Urinary bladder (tissue), 4 donors: ENCODE measurements around the gene IRAK3. TPM values are rescaled to one million over a fixed set of nuclear protein-coding genes. Genes with fewer than 3 reads are reported as not detected.
A peak's percentile ranks its signal among the peaks of the same experiment; 100 is the strongest.

Experiments used
- DNase-seq: peaks from one replicate; pipeline ENCODE4 v3.0.0-alpha.2; 2015; ENCODE audit errors: extremely low spot score
- H3K27ac ChIP-seq: one replicate; pipeline ENCODE4 v1.5.1; 2013; ENCODE audit warnings: low read depth, mild to moderate bottlenecking, moderate library complexity
- H3K36me3 ChIP-seq: one replicate; pipeline ENCODE4 v1.6.1; 2013; ENCODE audit warnings: mild to moderate bottlenecking, moderate library complexity; ENCODE audit not compliant: insufficient read depth
- H3K4me1 ChIP-seq: one replicate; pipeline ENCODE4 v1.6.1; 2013; ENCODE audit warnings: mild to moderate bottlenecking, moderate library complexity; ENCODE audit not compliant: insufficient read depth
- H3K4me3 ChIP-seq: one replicate; pipeline ENCODE4 v1.5.1; 2013; ENCODE audit warnings: low read depth, low read length
- WGBS: extraction: QIAGEN DNeasy Blood & Tissue Kit; methylation state at CpG from one replicate; pipeline ENCODE4 v1.1.7; 2013; 5-methylcytosine and 5-hydroxymethylcytosine counted together
- polyA plus RNA-seq: library from polyadenylated mRNA; stranded (reverse); fragments of 200-250 nt; gene quantifications from one replicate; pipeline ENCODE4 v1.2.3, GENCODE V29; 2013
- total RNA-seq: library from RNA; depleted of rRNA; stranded (reverse); fragments of >200 nt; gene quantifications from one replicate; pipeline ENCODE4 v1.2.3, GENCODE V29; 2014
- donor health status: healthy with polysubstance abuse.
- donor health status: healthy.

Gene IRAK3
- 40.3 TPM for total RNA-seq
- polyA plus RNA-seq = 11.1 TPM

- H3K27ac ChIP-seq = peak within 1 kb of the TSS; percentile 81
- H3K36me3 ChIP-seq = no peaks in the 10 kb centered on the region
- peaks cover 2% of the 10 kb centered on the region for H3K4me1 ChIP-seq
- H3K4me3 ChIP-seq = peak within 1 kb of the TSS; percentile 68
- no peak for DNase-seq
- WGBS = 19% methylated on average over 82 of the region's 82 CpGs
Measured at GRCh38 chr12:66188584-66189485, at the start of gene IRAK3. Gene IRAK3 (plus strand): TSS chr12:66189214. CDS start chr12:66189300, 86 bp downstream.

GRCh38 chr12:66139328-66139727, 49.7 kb upstream of the IRAK3 start:
- WGBS = over 99% methylated on average over 2 of the region's 2 CpGs
- Histone ChIP-seq H3K36me3 (peaks cover 8% of the 10 kb centered on the region), H3K4me1 (no peaks in the 10 kb centered on the region), H3K27ac (no peak overlapping the region), H3K4me3 (no peak overlapping the region)
- DNase-seq = no peak

GRCh38 chr12:66140731-66141130, 48.3 kb upstream of the IRAK3 start:
- Histone ChIP-seq H3K4me1 (no peaks in the 10 kb centered on the region), H3K4me3 (no peak overlapping the region), H3K36me3 (peaks cover 8% of the 10 kb centered on the region), H3K27ac (no peak overlapping the region)
- no peak for DNase-seq

DNA sequence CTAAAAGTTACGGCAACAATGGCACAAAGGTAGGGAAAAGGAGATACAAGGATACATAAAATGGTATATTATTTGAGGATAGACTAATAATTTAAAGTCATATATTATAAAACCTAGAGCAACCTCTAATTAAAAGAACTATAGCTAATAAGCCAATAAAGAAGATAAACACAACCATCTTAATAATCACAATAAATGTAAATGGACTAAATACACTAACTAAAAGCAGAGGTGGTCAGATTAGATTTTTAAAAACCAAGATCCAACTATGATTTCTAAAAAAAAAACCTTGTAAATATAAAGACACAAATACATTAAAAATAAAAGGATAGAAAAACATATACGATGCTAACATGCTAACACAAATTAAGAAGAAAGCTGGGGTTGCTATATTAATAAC, 47.7 kb upstream of the IRAK3 start:
- H3K27ac ChIP-seq = no peak overlapping the region
- no peaks in the 10 kb centered on the region for H3K4me1 ChIP-seq
- DNase-seq = no peak
- WGBS = 97% methylated on average over 2 of the region's 2 CpGs
- H3K4me3 ChIP-seq = no peak overlapping the region
- H3K36me3 ChIP-seq = peaks cover 8% of the 10 kb centered on the region

- Histone ChIP-seq H3K27ac (no peak overlapping the region), H3K4me1 (no peaks in the 10 kb centered on the region), H3K4me3 (no peak overlapping the region), H3K36me3 (peaks cover 8% of the 10 kb centered on the region)
- DNase-seq = no peak
Measured at GRCh38 chr12:66142826-66143225, 46.2 kb upstream of the IRAK3 start.

DNA sequence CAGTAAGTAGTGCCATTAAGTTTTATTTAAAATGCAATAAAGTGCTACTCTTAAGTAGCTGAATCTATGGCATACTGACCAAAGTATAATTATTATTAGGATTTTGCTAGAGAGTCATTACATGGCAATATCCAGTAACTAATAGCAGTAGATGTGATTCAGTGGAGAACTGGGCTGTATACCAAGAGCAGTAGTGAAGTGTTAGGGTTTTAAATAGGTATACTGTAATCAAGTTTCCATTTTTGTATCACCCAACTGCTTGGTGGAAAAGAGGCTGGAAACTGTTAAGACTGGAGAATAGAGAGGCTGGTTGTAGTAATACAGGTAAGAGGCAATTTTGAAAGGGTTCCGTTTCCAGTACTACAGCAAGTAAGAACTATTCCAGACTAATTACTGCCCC, 45.1 kb upstream of the IRAK3 start:
- 100% methylated on average over 1 of the region's 1 CpG for WGBS
- H3K4me1 ChIP-seq = no peaks in the 10 kb centered on the region
- peaks cover 6% of the 10 kb centered on the region for H3K36me3 ChIP-seq
- H3K27ac ChIP-seq = no peak overlapping the region
- H3K4me3 ChIP-seq = no peak overlapping the region
- no peak for DNase-seq

DNA sequence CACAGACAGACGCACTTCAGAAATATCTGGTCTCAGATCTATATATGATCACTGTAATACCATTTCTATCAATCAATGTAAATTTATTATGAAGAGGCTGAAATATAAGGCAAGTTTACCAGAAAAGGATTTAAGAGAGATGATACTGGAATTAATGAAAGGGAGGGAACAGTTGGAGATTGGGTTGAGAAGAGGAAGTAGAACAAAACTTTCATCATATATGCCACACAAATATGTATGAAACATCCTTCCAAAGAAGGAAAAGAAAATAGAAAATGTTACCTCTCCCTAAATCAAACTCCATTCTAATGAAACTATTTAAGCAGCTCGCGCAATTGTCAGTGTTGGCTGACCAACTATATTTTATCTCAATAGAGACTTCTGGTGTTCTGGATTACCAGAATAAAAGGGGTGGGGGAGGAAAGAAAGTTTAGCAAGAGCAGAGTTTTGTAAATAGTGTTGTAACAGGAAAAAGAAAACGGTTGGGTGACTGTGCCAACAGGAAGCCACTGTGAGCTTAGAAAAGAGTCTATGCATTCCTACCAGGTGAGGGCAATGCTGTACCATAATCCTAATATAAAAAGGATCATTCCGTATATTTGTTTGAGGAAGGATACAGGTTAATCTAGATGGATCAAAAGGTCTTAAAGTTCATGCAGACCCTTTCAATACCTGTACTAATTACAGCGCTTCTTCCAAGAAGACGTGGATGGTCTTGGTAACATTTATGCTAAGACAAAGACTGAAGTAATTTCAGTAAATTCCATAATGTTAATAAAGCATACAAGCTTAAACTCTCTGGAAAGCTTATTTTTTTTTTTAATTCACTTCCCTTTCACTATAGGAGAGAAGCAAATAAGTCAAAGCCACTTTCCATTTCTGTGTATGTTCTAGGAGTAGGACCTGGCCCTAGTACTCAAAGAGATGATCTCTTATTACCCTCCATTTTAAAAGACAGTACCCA, 43.9 kb upstream of the IRAK3 start:
- Histone ChIP-seq H3K36me3 (peaks cover 3% of the 10 kb centered on the region), H3K4me1 (no peaks in the 10 kb centered on the region), H3K4me3 (no peak overlapping the region), H3K27ac (no peak overlapping the region)
- DNase-seq = peak; percentile 15
- WGBS = 44% methylated on average over 7 of the region's 7 CpGs

GRCh38 chr12:66149702-66150398, 39.2 kb upstream of the IRAK3 start:
- DNase-seq = no peak
- H3K36me3 ChIP-seq = no peaks in the 10 kb centered on the region
- H3K4me3 ChIP-seq = no peak overlapping the region
- WGBS = 80% methylated on average over 5 of the region's 5 CpGs
- H3K27ac ChIP-seq = no peak overlapping the region
- H3K4me1 ChIP-seq = no peaks in the 10 kb centered on the region

- WGBS = 64% methylated on average over 1 of the region's 1 CpG
- no peaks in the 10 kb centered on the region for H3K36me3 ChIP-seq
- H3K27ac ChIP-seq = no peak overlapping the region
- no peak for DNase-seq
- H3K4me1 ChIP-seq = no peaks in the 10 kb centered on the region
- H3K4me3 ChIP-seq = no peak overlapping the region
Measured at GRCh38 chr12:66152732-66153131, 36.3 kb upstream of the IRAK3 start.

- H3K27ac ChIP-seq = no peak overlapping the region
Measured at GRCh38 chr12:66154776-66155175, 34.2 kb upstream of the IRAK3 start.

DNA sequence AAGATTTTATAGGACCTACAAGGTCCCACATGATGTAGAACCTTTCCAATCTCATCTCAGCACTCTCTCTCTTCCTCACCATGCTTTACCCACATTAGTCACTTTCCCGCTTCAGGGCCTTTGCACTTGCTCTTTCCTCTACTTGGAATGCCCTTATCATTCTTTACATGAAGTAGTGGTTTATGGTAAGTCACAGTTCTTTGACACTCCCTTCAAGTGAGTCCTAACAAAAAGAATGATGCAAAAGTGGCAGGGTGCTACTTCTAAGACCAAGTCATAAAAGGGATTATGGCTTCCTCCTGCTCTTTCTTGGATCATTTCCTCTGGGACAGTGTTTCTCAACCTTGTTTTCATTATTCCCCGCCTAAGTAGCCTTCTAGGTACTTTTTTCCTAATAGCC, 32.4 kb upstream of the IRAK3 start:
- WGBS = 95% methylated on average over 2 of the region's 2 CpGs
- DNase-seq = no peak
- Histone ChIP-seq H3K27ac (no peak overlapping the region), H3K36me3 (peaks cover 2% of the 10 kb centered on the region), H3K4me3 (no peak overlapping the region), H3K4me1 (no peaks in the 10 kb centered on the region)

More at GRCh38 chr12:66154776-66155175, 34.2 kb upstream of the IRAK3 start:
- Histone ChIP-seq H3K36me3 (no peaks in the 10 kb centered on the region), H3K4me3 (no peak overlapping the region), H3K4me1 (no peaks in the 10 kb centered on the region)
- no peak for DNase-seq

- Histone ChIP-seq H3K4me1 (peaks cover 2% of the 10 kb centered on the region), H3K4me3 (no peak overlapping the region), H3K36me3 (peaks cover 2% of the 10 kb centered on the region), H3K27ac (no peak overlapping the region)
- DNase-seq = no peak
Measured at GRCh38 chr12:66159123-66159522, 29.9 kb upstream of the IRAK3 start.

DNA sequence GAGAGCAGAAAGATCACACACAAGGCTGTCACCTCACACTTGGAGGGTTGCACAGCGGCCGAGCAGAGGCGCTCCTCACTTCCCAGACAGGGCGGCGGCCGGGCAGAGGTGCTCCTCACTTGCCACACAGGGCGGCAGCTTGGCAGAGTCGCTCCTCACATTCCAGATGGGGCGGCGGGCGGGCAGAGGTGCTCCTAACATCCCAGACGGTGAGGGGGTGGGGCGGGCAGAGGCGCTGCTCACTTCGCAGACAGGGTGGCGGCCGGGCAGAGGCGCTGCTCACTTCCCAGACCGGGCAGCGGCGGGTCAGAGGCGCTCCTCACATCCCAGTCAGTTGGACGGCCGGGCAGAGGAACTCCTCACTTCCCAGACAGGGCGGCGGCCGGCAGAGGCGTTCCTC, 28.3 kb upstream of the IRAK3 start:
- no peak overlapping the region for H3K27ac ChIP-seq
- no peak for DNase-seq
- H3K4me1 ChIP-seq = peaks cover 2% of the 10 kb centered on the region
- WGBS = 95% methylated on average over 28 of the region's 28 CpGs
- H3K36me3 ChIP-seq = peaks cover 2% of the 10 kb centered on the region
- no peak overlapping the region for H3K4me3 ChIP-seq
